NCI-H1417 (cell line): ENCODE measurements around the gene RGS18.
"Not testable (repeated sequence)": the region's sequence is repeated elsewhere in the genome, so short reads cannot be mapped to it uniquely, and the experiment has no call there.

Source experiments
- DNase-seq, 3 experiments: peaks; one replicate each; lab custom pipeline; 2025; lab: John Stamatoyannopoulos, UW

Gene RGS18, protein sequence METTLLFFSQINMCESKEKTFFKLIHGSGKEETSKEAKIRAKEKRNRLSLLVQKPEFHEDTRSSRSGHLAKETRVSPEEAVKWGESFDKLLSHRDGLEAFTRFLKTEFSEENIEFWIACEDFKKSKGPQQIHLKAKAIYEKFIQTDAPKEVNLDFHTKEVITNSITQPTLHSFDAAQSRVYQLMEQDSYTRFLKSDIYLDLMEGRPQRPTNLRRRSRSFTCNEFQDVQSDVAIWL

DNA sequence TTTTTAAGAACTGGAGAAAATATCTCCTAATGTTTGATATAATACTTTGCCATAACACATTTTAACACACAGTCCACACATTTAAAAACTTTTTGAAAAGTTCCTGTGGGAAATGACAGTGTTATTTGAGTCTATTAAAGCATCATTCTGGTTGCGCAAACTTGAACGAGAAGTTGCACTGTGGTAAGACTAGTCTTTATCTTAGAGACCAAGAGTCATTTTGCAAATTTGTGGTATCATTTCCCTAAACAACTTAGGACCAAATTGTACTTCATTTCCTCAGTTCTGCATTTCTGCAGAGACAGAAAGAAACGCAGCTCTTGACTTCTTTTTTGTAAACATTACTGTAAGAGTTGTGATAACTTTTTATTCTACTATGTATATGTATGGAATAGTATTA lies at the start of gene RGS18:
TSS of gene RGS18 (plus strand) at position 282 of the 400 bp plus-strand sequence. CDS start 176 bp downstream, outside the sequence.
- DNase-seq, result no peak

DNA sequence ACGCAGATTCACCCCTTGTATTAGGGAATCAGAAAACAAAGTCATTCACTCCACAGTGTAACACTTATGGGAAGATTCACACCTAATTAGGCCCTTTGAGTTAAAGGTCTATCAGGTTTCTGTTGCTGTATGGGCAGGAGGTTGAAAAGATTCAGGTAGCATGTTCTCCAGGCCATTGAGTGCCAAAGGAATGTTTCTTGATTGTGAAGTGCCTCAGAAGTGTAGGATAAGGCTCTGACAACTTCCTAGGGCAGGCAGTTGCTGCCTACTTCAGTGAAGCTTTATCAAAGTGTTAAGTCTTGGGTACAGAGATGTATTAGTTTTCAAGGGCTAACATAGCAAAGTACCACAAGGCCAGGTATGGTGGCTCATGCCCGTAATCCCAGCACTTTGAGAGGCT lies 48.7 kb upstream of the RGS18 start:
- no peak for DNase-seq

DNA sequence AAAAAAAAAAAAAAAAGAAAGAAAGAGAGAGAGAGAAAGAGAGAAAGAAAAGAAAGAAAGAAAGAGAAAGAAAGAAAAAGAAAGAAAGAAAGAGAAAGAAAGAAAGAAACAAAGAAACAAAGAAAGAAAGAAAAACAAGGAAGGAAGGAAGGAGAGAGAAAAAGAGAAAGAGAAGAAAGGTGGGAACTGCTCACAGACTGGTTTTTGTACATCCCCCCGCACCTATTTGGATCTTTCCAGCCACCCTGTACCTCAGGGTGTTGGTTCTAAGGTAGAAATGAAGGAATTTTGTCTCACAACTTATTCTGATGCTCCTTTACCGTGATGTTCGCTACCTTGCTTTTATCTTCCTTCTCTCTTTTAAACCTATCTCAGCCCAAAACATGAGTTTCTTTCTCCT lies 43.3 kb upstream of the RGS18 start:
- DNase-seq, result no peak

DNA sequence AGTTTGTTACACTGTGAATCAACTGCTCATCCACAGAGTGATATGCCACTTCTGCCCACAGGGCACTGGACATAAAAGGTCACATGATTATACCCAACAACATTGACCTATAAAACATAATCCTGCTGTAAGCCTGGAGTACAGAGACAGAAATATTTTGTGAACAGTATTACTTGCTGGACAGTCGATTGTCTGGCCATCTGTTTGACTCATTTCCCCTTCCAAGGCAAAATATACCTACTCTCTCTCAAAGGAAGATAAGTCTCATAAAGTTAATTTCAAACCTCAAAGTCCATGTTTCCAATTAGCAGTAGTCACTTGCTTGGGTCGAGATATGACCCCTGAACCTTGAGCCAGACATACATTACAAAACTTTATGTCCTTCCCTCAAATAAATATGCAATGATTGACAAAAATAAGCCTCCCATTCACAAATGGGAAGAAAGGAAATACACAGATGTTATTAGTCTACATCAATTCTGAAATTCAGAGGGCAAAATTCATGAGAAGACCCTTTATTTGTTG lies 39.3 kb upstream of the RGS18 start:
- no peak for DNase-seq

DNA sequence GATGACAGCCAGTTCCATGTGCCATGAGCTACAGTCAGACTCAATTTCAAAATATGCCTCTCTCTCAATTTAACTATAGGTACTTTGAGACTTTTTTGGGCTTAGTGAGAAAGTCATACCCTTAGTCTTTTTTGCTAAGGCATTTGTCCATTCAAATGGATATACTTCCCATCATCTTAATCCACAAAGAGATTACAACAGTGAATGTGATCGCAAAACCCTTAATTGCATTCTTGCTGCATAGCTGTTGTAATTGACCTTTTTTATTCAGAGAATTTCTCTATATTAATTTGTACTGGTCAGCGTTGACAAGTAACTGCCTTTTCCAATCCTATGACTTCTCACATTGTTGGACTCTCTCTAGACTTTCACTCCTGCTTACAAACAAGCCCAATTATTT lies 38.6 kb upstream of the RGS18 start:
- DNase-seq, result no peak

DNA sequence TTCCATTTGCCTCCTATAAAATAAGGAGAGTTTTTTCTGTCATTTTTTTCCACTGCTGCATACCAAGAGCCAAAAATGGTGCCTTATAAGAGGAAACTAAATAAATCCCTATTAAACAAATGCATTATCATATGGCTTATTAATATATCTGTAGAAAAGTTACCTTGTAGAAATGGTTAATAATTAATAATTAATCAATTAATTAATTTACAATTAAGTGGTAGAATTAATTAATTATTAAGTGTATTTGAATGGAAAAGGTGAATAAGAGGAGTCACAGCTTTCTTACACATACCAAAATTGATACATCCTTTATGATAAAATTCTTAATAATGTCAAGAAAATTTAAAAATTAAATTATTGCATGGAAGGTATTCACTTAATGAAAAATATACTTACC lies 35.6 kb upstream of the RGS18 start:
- DNase-seq, result no peak

DNA sequence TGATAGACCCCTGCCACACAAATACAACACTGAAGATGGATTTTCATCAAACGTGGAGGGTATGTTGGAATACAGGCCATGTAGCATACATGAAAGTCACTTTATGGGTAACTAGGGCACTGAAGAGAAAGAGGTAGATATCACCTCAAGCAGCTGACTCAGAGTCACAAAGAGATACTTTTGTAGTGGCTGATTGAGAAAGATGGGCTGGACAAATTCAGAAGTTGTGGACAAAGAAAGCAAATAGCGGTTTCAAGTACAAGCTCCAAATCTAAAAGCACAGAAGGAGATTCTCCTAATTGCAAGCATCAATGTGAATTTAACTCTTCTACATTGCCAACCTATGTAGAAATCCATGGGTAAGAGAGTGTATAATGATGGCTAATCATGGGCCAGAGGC lies 35.0 kb upstream of the RGS18 start:
- no peak for DNase-seq

DNA sequence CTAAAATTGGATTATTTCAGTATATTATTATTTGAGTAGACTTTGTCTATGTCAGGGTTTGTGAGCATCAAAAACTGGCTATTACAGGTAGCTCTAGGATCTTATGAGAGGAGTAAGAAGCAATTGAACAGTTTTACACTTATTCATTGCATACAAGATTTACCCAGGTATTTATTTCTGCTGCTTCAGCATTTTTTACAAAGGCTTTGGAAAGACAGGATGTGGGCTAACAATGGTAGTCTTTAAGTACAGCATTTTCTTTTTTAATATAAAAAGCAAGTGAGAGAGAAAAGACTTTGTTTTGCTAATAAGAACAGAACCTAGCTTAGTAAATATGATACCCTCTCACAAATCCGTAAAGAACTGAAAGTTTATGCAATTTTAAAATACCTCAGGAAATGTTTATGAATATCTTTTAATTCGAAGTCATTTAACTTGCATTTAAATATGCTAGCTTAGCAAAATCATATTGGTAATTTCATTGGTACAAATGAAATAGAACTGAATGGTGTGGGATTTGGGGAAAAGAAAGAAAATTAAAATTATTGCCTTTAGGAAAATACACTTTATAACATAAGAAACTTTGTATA lies 32.1 kb upstream of the RGS18 start:
- DNase-seq, result no peak

DNA sequence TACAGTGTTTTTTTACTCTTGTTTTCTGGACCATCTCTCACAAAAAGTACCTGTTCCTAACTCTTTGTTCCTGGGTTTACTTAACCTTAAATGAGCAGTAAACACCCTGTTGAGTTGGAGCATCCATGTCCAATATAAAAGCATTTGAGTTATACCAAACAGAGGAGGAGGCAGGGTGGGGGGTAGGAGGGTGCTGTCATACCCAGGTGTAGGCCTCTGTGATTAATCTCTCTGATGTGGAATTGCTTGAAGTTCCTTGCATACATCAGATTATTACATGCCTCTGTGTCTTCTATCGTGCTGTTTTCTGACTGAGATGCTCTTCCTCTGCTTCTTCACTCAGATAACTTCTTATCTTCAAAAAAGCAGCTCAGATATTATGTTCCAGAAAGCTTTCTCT lies 28.1 kb upstream of the RGS18 start:
- no peak for DNase-seq

DNA sequence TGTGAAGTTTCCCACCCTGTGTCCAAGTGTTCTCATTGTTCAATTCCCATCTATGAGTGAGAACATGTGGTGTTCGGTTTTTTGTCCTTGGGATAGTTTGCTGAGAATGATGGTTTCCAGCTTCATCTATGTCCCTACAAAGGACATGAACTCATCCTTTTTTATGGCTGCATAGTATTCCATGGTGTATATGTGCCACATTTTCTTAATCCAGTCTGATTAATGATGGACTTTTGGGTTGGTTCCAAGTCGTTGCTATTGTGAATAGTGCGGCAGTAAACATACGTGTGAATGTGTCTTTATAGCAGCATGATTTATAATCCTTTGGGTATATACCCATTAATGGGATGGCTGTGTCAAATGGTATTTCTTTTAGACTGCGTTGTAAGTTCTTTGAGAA lies 27.4 kb upstream of the RGS18 start:
- not testable (repeated sequence) for DNase-seq

DNA sequence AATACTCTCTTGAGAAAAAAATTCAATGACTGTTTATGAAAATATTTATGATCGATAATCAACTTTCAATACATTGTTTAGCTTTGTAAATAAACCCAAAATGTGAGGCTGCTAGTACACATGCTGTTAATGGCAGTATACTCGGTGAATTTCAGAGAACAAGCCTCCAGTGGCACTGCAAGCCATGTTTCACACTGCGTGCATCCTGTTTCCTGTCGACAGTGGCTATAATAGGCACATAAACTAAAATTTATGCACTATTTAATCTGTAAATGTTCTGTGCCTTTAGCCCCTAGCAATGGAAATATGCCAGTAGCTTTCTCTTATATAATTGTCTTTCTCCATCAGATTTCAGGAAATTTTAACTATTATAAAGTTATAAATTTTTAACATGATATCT lies 26.3 kb upstream of the RGS18 start:
- no peak for DNase-seq

DNA sequence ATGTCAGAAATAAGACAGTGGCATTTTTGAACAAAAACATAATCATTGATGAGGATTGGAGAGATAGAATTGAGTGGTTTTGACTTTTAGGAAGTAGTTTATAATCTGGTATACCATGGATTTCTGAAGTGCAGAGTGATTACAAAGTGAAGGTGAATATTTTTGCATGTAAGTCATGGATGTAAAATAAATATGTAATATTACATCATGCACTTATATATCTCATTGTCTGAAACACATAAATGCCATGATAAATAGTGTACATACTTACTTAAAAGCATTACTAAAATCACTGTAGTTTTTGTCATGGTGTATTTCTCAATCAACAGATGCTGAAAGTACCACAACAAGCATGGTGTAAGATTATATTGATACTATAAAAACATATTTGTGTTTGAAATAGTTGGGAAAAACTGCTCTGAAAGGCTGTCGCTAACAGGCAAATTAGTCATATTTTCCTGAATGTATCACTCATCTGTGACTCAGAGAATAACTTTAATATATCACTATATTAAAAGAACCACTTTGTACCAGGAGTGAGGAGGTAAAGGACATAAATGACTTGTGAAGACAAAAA lies 24.8 kb upstream of the RGS18 start:
- no peak for DNase-seq

DNA sequence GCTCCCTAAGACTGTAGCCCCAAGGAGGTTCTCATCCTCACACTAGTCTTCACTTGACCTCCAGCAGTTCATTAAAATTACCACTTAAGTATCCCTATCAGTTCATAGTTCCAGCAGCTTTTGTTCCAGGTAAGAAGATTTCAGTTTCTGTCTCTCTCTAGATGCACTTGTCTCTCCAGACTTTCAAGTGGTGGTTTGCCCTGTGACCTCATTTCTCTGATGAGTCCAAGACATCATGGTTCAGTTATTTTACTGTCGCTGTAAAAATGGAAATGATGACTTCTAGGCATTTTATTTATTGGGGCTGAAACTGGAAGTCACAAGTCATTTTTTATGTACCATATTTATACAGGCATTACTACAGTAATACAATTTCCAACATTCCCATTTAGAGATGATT lies 17.9 kb upstream of the RGS18 start:
- no peak for DNase-seq

DNA sequence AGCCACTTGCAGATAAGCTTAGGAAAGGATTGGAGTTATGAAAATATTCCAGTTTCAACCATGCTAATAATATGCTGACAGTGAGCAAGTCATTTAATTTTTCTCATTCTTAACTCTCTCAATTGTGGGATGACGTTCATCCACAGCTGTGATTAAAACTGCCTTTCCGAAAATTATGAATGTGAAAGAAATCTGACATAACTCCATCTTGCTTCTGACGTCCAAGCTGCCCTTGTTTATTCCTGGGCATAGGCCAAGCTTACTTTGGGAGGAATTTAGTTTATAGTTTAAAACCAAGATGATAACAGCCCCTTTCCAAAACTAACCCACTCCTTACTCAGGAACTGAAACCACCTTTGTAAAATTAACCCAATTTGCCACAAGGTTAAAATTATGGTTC lies 11.0 kb upstream of the RGS18 start:
- DNase-seq, result no peak

DNA sequence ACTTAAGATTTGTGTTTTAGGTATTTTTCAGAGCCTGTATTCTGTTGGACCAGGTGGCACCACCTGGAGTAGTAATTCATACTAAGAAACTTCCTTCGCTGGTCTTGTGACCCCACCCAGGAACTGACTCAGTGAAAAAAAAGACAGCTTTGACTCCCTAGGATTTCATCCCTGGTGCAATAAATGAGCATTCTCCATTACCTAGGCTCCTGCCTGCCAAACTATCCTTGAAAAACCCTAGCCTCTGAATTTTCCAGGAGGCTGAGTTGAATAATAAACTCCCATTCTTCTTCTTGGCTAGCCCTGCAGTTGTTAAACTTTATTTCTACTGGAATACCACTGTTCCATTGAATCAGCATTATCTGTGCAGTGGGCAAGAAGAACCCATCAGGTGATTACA lies 10.6 kb upstream of the RGS18 start:
- DNase-seq, result no peak

DNA sequence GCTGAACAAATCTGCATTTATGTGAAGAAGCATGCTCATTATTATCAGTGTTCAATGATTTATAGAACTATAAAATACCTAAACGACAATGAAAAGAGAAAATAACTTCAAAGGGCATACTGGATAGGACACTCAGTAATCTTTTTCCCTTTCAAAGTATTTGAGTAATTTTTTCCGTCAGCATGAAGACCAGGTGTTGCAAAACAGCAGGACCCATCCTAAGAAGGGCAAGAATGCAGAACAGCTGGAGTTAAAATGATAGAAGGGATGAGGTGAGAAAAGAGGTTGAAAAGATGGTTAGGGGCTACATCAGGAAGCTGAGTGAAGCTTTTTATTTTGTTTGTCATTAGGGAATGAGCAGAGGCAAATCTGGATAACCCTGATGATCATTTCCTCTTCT lies 7.1 kb upstream of the RGS18 start:
- DNase-seq, result no peak

DNA sequence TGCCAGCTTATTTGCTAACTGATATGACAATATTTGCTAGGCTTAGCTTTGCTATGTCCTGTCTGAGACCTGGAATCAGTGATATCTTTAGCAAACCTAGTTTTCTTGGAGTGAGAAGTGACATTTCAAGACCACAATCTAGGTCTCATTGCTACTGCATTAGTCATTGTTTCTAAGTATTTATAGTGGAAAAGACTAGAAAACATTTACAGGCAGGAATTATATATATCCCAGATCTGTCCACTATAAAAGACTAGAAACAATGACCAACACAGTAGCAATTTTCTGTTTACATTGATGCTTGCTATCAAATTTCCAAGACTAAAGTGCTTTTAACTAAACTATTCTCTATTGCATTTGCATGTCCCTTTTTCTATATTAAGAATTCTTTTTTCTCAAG lies 5.0 kb upstream of the RGS18 start:
- no peak for DNase-seq

DNA sequence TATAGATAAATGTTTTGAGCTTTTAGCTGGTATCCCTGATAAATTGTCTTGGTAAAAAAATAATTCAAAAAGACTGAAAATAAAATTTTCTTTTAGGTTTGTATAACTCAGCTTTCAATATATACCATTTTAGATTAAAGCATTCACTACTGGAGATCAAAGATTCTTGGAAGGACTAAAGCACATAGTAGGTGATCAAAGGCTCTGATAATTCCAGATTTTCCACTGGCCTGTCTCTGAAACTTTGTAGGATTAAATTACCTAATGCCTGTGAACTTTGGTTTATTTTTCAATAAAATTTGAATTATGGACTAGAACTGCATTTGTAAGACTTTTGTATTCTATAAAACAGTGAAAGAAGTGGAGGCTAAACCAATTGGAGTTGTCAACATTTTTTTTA lies 1.2 kb upstream of the RGS18 start:
- DNase-seq, result no peak

DNA sequence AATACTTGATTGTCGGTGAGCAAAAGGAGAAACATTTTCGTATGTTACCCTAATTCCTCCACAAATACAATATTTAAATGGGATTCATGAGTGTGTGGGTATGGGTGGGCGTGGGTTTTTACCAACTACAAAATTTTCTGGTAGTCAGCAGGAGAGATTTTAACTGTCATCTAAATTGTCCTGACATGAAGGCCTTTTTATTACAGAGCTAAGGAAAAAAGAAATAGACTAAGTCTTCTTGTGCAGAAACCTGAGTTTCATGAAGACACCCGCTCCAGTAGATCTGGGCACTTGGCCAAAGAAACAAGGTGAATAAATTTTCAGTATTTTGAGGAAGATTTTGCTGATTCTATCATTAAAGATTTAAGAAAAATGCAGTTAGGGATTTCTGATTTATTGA lies 752 bp downstream of the RGS18 start:
- DNase-seq, result peak in 1 of 3 experiments; percentile 11

DNA sequence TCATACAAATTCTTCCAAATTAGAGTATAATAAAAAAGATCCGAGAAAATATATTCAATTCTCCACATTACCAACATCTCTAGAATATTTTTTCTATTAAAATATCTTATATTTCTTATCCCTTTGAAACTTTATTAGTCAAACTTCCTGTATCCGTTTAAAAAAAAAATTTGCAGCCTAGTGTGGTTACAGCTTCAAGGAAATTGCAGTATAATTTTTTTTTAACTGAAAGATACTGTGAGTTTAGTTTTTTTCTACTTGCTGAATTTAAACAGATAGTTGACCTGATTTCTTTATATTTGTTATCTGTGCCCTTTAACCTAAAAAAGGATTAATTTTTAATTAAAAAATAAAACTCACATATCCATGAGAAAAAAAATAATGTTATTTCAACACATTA lies 1.5 kb downstream of the RGS18 start:
- no peak for DNase-seq

DNA sequence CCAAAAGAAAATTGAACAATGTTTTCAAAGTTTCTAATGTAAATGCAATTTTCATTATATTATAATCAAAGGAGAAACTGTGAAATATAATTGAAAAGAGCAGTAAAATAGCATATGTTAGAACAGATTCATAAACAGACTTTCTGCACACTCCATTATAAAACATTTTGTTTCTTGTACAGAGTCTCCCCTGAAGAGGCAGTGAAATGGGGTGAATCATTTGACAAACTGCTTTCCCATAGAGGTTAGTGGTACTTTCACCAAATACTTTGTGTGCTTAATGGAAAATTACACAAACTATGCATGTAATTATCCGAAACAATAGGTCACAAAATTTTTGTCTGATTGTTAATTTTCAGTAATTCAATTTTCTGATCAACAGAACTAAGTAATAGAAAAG lies 1.9 kb downstream of the RGS18 start:
- DNase-seq, result no peak

DNA sequence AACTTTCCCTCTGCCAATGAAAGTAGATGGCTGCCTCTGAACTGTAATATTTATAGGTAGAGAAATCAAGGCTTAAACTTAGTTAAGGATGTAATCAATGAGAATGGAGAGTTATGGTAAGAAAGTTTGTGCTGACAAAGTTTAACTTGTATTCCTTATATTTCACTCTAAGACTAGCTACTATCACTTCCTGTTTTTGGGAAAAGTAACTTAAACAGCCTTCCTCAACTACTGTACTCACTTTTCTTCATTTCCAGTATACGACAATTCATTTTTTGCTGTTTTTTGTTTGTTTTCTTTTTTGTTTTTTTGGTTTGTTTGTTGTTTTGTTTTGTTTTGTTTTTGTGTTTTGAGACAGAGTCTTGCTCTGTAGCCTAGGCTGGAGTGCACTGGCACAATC lies 3.7 kb downstream of the RGS18 start:
- DNase-seq, result no peak

DNA sequence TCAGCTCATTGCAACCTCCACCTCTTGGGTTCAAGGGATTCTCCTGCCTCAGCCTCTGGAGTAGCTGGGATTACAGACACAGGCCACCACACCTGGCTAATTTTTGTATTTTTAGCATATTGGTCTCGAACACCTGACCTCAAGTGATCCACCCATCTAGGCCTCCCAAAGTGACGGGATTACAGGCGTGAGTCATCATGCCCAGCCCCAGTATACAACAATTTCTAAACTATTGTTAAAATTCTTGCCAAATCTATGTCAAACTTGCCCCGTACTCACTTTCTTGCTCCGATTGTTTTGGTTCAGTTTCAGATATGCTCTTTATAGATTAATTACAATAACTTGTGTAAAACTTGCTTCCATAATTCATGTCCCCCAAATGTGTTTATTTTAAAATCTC lies 4.1 kb downstream of the RGS18 start:
- DNase-seq, result no peak

DNA sequence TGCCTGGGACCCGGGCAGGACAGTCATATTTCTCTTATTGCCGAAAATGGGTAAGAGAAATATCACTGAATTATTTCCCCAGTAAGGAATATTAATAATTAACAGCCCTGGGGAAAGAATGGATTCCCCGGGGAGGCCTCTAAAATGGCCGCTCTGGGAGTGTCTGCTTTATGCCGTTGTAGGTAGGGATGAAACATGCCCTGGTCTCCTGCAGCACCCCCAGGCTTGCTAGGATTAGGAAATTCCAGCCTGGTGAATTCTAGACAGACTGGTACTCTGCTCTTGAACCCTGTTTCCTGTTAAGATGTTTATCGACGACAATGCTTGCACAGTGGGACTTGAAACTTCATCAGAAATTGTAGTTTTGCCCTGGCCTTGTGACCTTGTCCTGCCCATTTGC lies 6.7 kb downstream of the RGS18 start:
- not testable (repeated sequence) for DNase-seq
